HepG2 (cell line): ENCODE data around the gene POLR1G. TPM values are rescaled to one million over a fixed set of nuclear protein-coding genes. Genes with fewer than 3 reads are reported as not detected.

Experiments
- ATAC-seq: fragments of 200-7000 bp; cut with Tn5 transposase; 3 replicates; pipeline ENCODE4 v1.9.1; 2020; ENCODE audit warnings: mild to moderate bottlenecking, moderate library complexity
- BruUV-seq: library from RNA; stranded (reverse); fragments of 400-500 nt; replicated peaks from 2 replicates; lab custom pipeline; 2021; lab: Mats Ljungman, UMichigan
- CTCF ChIA-PET: fragments of 300-600 bp; formaldehyde crosslinking; extraction: SDS; loops from one replicate; lab custom pipeline; 2021; ENCODE audit warnings: low total read pairs, inconsistent platforms, low intra/inter-chr PET ratio; lab: Yijun Ruan, JAX
- POLR2A ChIA-PET: fragments of 350-600 bp; sonication (Branson Sonifier 250); formaldehyde crosslinking; loops from one replicate; lab custom pipeline; 2020; ENCODE audit warnings: antibody characterized with exemption, inconsistent platforms; lab: Yijun Ruan, JAX
- DNase-seq: peaks from one replicate; pipeline ENCODE4 v3.0.0-alpha.2; 2015; ENCODE audit warnings: low spot score
- FAIRE-seq: peaks from 3 replicates; lab custom pipeline; 2011; peaks lifted over from hg19 to GRCh38; lab: Jason Lieb, UNC
- H2AFZ ChIP-seq: one replicate; pipeline ENCODE4 v1.6.1; 2011; ENCODE audit warnings: low read length, inconsistent platforms
- H3K27ac ChIP-seq: fragments of 300-600 bp; 3 replicates; pipeline ENCODE4 v1.8.0; 2011; ENCODE audit warnings: mixed run types, mild to moderate bottlenecking, mixed read lengths, low read length, inconsistent platforms; ENCODE audit not compliant: insufficient read depth; ENCODE audit errors: extremely low read length
- H3K27me3 ChIP-seq, 2 experiments: fragments of 200-600 bp in 1 of 2; 2 replicates in 1 of 2; 3 replicates in 1 of 2; pipeline versions ENCODE4 v1.6.0 to v1.8.0; 2011; ENCODE audit warnings: low read length in 2 of 2, mild to moderate bottlenecking in 2 of 2, moderate library complexity in 2 of 2, inconsistent platforms in 1 of 2; ENCODE audit not compliant: insufficient read depth in 2 of 2, control insufficient read depth in 1 of 2
- H3K36me3 ChIP-seq, 2 experiments: fragments of 200-600 bp in 1 of 2; replicated peaks in 1 of 2; 2 replicates in 1 of 2; 3 replicates in 1 of 2; pipeline versions ENCODE4 v1.5.1 to v1.8.0; 2011; ENCODE audit warnings: low read length in 2 of 2, inconsistent platforms in 1 of 2; ENCODE audit not compliant: insufficient read depth in 2 of 2, control insufficient read depth in 1 of 2
- H3K4me1 ChIP-seq: 2 replicates; pipeline ENCODE4 v1.5.1; 2012; ENCODE audit warnings: low read length, inconsistent platforms; ENCODE audit not compliant: insufficient read depth
- H3K4me2 ChIP-seq: 2 replicates; pipeline ENCODE4 v1.6.0; 2011; ENCODE audit warnings: low read depth, low read length, inconsistent platforms
- H3K4me3 ChIP-seq, 3 experiments: fragments of 200-600 bp in 1 of 3; sonication (generic), shearing (Covaris generic) in 1 of 3; replicated peaks in 1 of 3; 2 replicates each; pipeline ENCODE4 v1.5.1; 2011 to 2016; ENCODE audit warnings: low read length in 3 of 3, inconsistent platforms in 2 of 3, low read depth in 2 of 3, mild to moderate bottlenecking in 2 of 3, control low read depth in 1 of 3, mixed read lengths in 1 of 3; ENCODE audit not compliant: insufficient read depth in 1 of 3
- H3K79me2 ChIP-seq: one replicate; pipeline ENCODE4 v1.6.1; 2011; ENCODE audit warnings: low read length, inconsistent platforms; ENCODE audit not compliant: insufficient read depth
- H3K9ac ChIP-seq: 2 replicates; pipeline ENCODE4 v1.6.0; 2011; ENCODE audit warnings: mild to moderate bottlenecking, low read depth, low read length, inconsistent platforms; ENCODE audit not compliant: insufficient read depth
- H3K9me3 ChIP-seq: 2 replicates; pipeline ENCODE4 v1.5.1; 2012; ENCODE audit warnings: mild to moderate bottlenecking, low read length
- H4K20me1 ChIP-seq: 2 replicates; pipeline ENCODE4 v1.6.0; 2011; ENCODE audit warnings: inconsistent platforms, mild to moderate bottlenecking, low read length, moderate library complexity; ENCODE audit not compliant: insufficient read depth
- AHR ChIP-seq: IDR thresholded peaks from 2 replicates; pipeline ENCODE4 v1.6.1; 2018; ENCODE audit warnings: missing genetic modification reagents, missing compliant biosample characterization
- ATM ChIP-seq: fragments of 450-650 bp; IDR thresholded peaks from 2 replicates; pipeline ENCODE4 v1.7.1; 2017; ENCODE audit warnings: mild to moderate bottlenecking, borderline replicate concordance
- CHD4 ChIP-seq: fragments of 200-600 bp; sonication (generic); IDR thresholded peaks from 2 replicates; pipeline ENCODE4 v1.7.0; 2017; ENCODE audit warnings: mild to moderate bottlenecking, low read length, borderline replicate concordance
- CREB1 ChIP-seq, 2 experiments: fragments of 450-650 bp in 1 of 2; IDR thresholded peaks; 2 replicates each; pipeline ENCODE4 v1.6.1; 2016 to 2017; ENCODE audit warnings: control low read depth in 1 of 2, mild to moderate bottlenecking in 1 of 2, missing compliant biosample characterization in 1 of 2, missing genetic modification characterization in 1 of 2
- DMAP1 ChIP-seq: IDR thresholded peaks from 2 replicates; pipeline ENCODE4 v1.6.1; 2016
- HNRNPL ChIP-seq: fragments of 200-400 bp; formaldehyde crosslinking; IDR thresholded peaks from 2 replicates; pipeline ENCODE4 v1.6.1; 2017; ENCODE audit warnings: mild to moderate bottlenecking, low read depth, low read length
- IKZF1 ChIP-seq: fragments of 450-650 bp; IDR thresholded peaks from 2 replicates; pipeline ENCODE4 v1.7.1; 2016
- LBX2 ChIP-seq: sonication (generic); formaldehyde crosslinking; IDR thresholded peaks from 2 replicates; pipeline ENCODE4 v1.5.0; 2020; ENCODE audit warnings: missing genetic modification reagents, mild to moderate bottlenecking, borderline replicate concordance
- MNT ChIP-seq: fragments of 450-650 bp; IDR thresholded peaks from 2 replicates; pipeline ENCODE4 v1.6.1; 2016
- SATB2 ChIP-seq: sonication (generic); formaldehyde crosslinking; IDR thresholded peaks from 2 replicates; pipeline ENCODE4 v1.5.0; 2020; ENCODE audit warnings: missing genetic modification reagents
- SOX6 ChIP-seq, 2 experiments: fragments of 450-650 bp in 1 of 2; sonication (generic) in 1 of 2; formaldehyde crosslinking in 1 of 2; IDR thresholded peaks; 2 replicates each; pipeline versions ENCODE4 v1.4.0 to v1.6.1; 2017 to 2020; ENCODE audit warnings: antibody characterized with exemption in 1 of 2, mild to moderate bottlenecking in 1 of 2, missing genetic modification reagents in 1 of 2
- YEATS4 ChIP-seq: sonication (generic); formaldehyde crosslinking; IDR thresholded peaks from 2 replicates; pipeline ENCODE4 v1.4.0; 2020; ENCODE audit warnings: missing genetic modification reagents, borderline replicate concordance
- ZFP91 ChIP-seq: sonication (generic); formaldehyde crosslinking; IDR thresholded peaks from 2 replicates; pipeline ENCODE4 v1.9.0; 2022; ENCODE audit warnings: missing genetic modification reagents, mild to moderate bottlenecking, borderline replicate concordance
- ZNF124 ChIP-seq: sonication (generic); formaldehyde crosslinking; IDR thresholded peaks from 2 replicates; pipeline ENCODE4 v1.4.0; 2020; ENCODE audit warnings: missing genetic modification reagents
- ZNF30 ChIP-seq: sonication (generic); formaldehyde crosslinking; IDR thresholded peaks from 2 replicates; pipeline ENCODE4 v1.5.0; 2020; ENCODE audit warnings: mild to moderate bottlenecking, missing genetic modification reagents
- ZNF562 ChIP-seq: sonication (generic); formaldehyde crosslinking; IDR thresholded peaks from 2 replicates; pipeline ENCODE4 v1.8.0; 2022; ENCODE audit warnings: missing genetic modification reagents, borderline replicate concordance
- ZNF607 ChIP-seq: sonication (generic); formaldehyde crosslinking; IDR thresholded peaks from 2 replicates; pipeline ENCODE4 v1.5.1; 2020; ENCODE audit warnings: missing genetic modification reagents, mild to moderate bottlenecking, borderline replicate concordance
- ZNF644 ChIP-seq: IDR thresholded peaks from 2 replicates; pipeline ENCODE4 v1.6.1; 2016; ENCODE audit warnings: low read depth
- ZNF766 ChIP-seq: sonication (generic); formaldehyde crosslinking; IDR thresholded peaks from 2 replicates; pipeline ENCODE4 v1.5.0; 2020; ENCODE audit warnings: missing genetic modification reagents, borderline replicate concordance
- ZNF83 ChIP-seq: sonication (generic); formaldehyde crosslinking; IDR thresholded peaks from 2 replicates; pipeline ENCODE4 v1.4.0; 2020; ENCODE audit warnings: missing genetic modification reagents, mild to moderate bottlenecking, borderline replicate concordance
- WGBS: methylation state at CpG from one replicate; pipeline ENCODE4 v1.1.6; 2017; ENCODE audit warnings: low lambda C conversion rate; 5-methylcytosine and 5-hydroxymethylcytosine counted together
- in situ Hi-C: cut with HindIII; loops from 2 replicates; pipeline ENCODE4 v1.10.0; 2017; ENCODE audit warnings: low pct_unique_long_range_greater_than_20kb; ENCODE audit not compliant: extremely low pct_ligation_motif_present
- intact Hi-C: fragments of 100-400 bp; cut with micrococcal nuclease; formaldehyde crosslinking; loops from one replicate; pipeline ENCODE4 v1.10.0; 2022; ENCODE audit not compliant: unreplicated experiment
- polyA plus RNA-seq, 8 experiments: library from polyadenylated mRNA; depleted of rRNA in 3 of 8; stranded (reverse) in 7 of 8; unstranded in 1 of 8; fragments of >200 nt; fragmentation: Illumina TruSeq in 4 of 8; extraction: Trizol in 4 of 8; gene quantifications; 2 replicates each; pipeline versions ENCODE4 v1.2.1 to v1.2.3, GENCODE V29; 2011 to 2016; ENCODE audit warnings: low read depth in 4 of 8, missing spikeins in 1 of 8, mixed read lengths in 1 of 8; ENCODE audit not compliant: insufficient read depth in 1 of 8
- total RNA-seq, 5 experiments: library from RNA; depleted of rRNA; stranded (reverse); fragments of >200 nt; fragmentation: Illumina TruSeq; extraction: Trizol; gene quantifications; 2 replicates each; pipeline ENCODE4 v1.2.3, GENCODE V29; 2016; ENCODE audit warnings: low read depth in 1 of 5
- TF ChIP-seq, protein P1 (sequence below): sonication (generic); formaldehyde crosslinking; IDR thresholded peaks from 2 replicates; pipeline ENCODE4 v1.8.1; 2023; ENCODE audit warnings: mild to moderate bottlenecking, inconsistent platforms, moderate library complexity, missing genetic modification reagents, borderline replicate concordance

POLR1G gene
- total and polyA plus RNA-seq, 2 of the 13 experiments (the other 11 are each of a cell fraction or from before 2014, with no cell fraction given), result 3.5 to 20.8 TPM

- DNase-seq, result no peak
- H3K27ac ChIP-seq, result peak overlapping the region; percentile 21
- FAIRE-seq, result no peak
- no peak overlapping the region for H2AFZ ChIP-seq
- BruUV-seq, result no TSS peak
- 21% methylated on average over 13 of the region's 15 CpGs for WGBS
- POLR2A ChIA-PET, result no interaction called here
- peak overlapping the region; percentile 17 to 78 (median 23); a peak in 2 of 6 replicates for H3K4me3 ChIP-seq
- no peaks in the 10 kb centered on the region for H3K79me2 ChIP-seq
- peak overlapping the region; percentile 92; the same call in 1 of the 2 replicates for H3K9ac ChIP-seq
- H3K4me2 ChIP-seq, result peak overlapping the region; percentile 96
- CTCF ChIA-PET, result no interaction called here
- H3K36me3 ChIP-seq, result no peaks in the 10 kb centered on the region
- no peaks in the 10 kb centered on the region for H3K9me3 ChIP-seq
- peaks cover 66% of the 10 kb centered on the region for H3K4me1 ChIP-seq
- H4K20me1 ChIP-seq, result no peaks in the 10 kb centered on the region
- no peak for ATAC-seq
- intact Hi-C loops (no loop called here), in situ Hi-C loops (loop anchor here (5.0 kb wide), 1 partner anchor 34 kb away; no protein-coding TSS in a partner anchor)
- no peaks in the 10 kb centered on the region for H3K27me3 ChIP-seq
- TF ChIP-seq CHD4, result 0 out of 2 replicates have a peak, but pooled peaks have one; percentile 30
- no peak for TF ChIP-seq YEATS4 (CRISPR knock-in tag)
- no peak for TF ChIP-seq ZNF83 (CRISPR knock-in tag)
- TF ChIP-seq, protein P1, sequence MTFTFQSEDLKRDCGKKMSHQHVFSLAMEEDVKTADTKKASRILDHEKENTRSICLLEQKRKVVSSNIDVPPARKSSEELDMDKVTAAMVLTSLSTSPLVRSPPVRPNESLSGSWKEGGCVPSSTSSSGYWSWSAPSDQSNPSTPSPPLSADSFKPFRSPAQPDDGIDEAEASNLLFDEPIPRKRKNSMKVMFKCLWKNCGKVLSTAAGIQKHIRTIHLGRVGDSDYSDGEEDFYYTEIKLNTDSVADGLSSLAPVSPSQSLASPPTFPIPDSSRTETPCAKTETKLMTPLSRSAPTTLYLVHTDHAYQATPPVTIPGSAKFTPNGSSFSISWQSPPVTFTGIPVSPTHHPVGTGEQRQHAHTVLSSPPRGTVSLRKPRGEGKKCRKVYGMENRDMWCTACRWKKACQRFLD, result no peak
- TF ChIP-seq AHR, result no peak
- TF ChIP-seq ZFP91 (CRISPR knock-in tag), result peak; percentile 40; the same call in 1 of the 2 replicates
- no peak for TF ChIP-seq ZNF644
- TF ChIP-seq MNT, result no peak
- no peak for TF ChIP-seq HNRNPL
- no peak for TF ChIP-seq SOX6 (IDR thresholded peaks at IDR 0.05)
- TF ChIP-seq SOX6 (CRISPR knock-in tag; IDR thresholded peaks at IDR 0.05), result no peak
- TF ChIP-seq ATM, result no peak
- no peak for TF ChIP-seq ZNF607 (CRISPR knock-in tag)
- no peak for TF ChIP-seq IKZF1
- TF ChIP-seq CREB1 (IDR thresholded peaks at IDR 0.05), result no peak
- no peak for TF ChIP-seq CREB1 (CRISPR knock-in tag; IDR thresholded peaks at IDR 0.05)
- no peak for TF ChIP-seq DMAP1
- no peak for TF ChIP-seq ZNF124 (CRISPR knock-in tag)
- no peak for TF ChIP-seq LBX2 (CRISPR knock-in tag)
- TF ChIP-seq ZNF562, result no peak
- TF ChIP-seq SATB2 (CRISPR knock-in tag), result no peak
- TF ChIP-seq ZNF766 (CRISPR knock-in tag), result no peak
- TF ChIP-seq ZNF30 (CRISPR knock-in tag), result no peak
Observed at GRCh38 chr19:45442778-45443461, 36.5 kb downstream of the POLR1G start.
